CD8-positive, alpha-beta memory T cell (primary cell): Measurements from ENCODE around the gene CST9. TPM values are rescaled to one million over a fixed set of nuclear protein-coding genes. Genes with fewer than 3 reads are reported as not detected.

ENCODE experiments used
- CTCF ChIA-PET: fragments of 350-600 bp; sonication (Branson Sonifier 250); formaldehyde crosslinking; loops from one replicate; lab custom pipeline; 2021; ENCODE audit warnings: antibody characterized with exemption; lab: Charles Lee
- POLR2A ChIA-PET: fragments of 350-600 bp; sonication (Branson Sonifier 250); formaldehyde crosslinking; loops from one replicate; lab custom pipeline; 2021; ENCODE audit warnings: antibody characterized with exemption; lab: Charles Lee
- DNase-seq, 5 donors: peaks; one replicate each; pipeline versions ENCODE4 v3.0.0 to v3.0.0-alpha.2; 2020 to 2022; ENCODE audit warnings: mixed read lengths in 1 of 5
- H3K27ac ChIP-seq: one replicate; pipeline ENCODE4 v1.7.0; 2013; ENCODE audit warnings: low read depth, mild to moderate bottlenecking, low read length, moderate library complexity
- H3K27me3 ChIP-seq: 2 replicates; pipeline ENCODE4 v1.7.0; 2013; ENCODE audit warnings: low read length, mild to moderate bottlenecking; ENCODE audit not compliant: insufficient read depth, poor library complexity, severe bottlenecking
- H3K36me3 ChIP-seq: 2 replicates; pipeline ENCODE4 v1.7.0; 2013; ENCODE audit warnings: mild to moderate bottlenecking, low read length, moderate library complexity; ENCODE audit not compliant: insufficient read depth
- H3K4me1 ChIP-seq: 2 replicates; pipeline ENCODE4 v1.7.0; 2013; ENCODE audit warnings: mild to moderate bottlenecking, low read length, moderate library complexity; ENCODE audit not compliant: insufficient read depth
- H3K4me3 ChIP-seq: 2 replicates; pipeline ENCODE4 v1.7.0; 2013; ENCODE audit warnings: mild to moderate bottlenecking, low read length
- H3K9me3 ChIP-seq: 2 replicates; pipeline ENCODE4 v1.7.0; 2013; ENCODE audit warnings: mild to moderate bottlenecking, low read length
- H3K27ac Mint-ChIP-seq, 8 donors: one replicate each; pipeline ENCODE4 v1.8.0; 2020 to 2021; ENCODE audit warnings: mixed read lengths in 8 of 8, mild to moderate bottlenecking in 6 of 8, inconsistent platforms in 3 of 8, moderate library complexity in 3 of 8
- H3K27me3 Mint-ChIP-seq, 2 donors: one replicate each; pipeline ENCODE4 v1.8.0; 2020 to 2021; ENCODE audit warnings: mixed read lengths in 2 of 2, mild to moderate bottlenecking in 1 of 2, moderate library complexity in 1 of 2
- H3K36me3 Mint-ChIP-seq, 3 donors: one replicate each; pipeline ENCODE4 v1.8.0; 2020 to 2021; ENCODE audit warnings: mixed read lengths in 3 of 3, inconsistent platforms in 1 of 3, mild to moderate bottlenecking in 1 of 3
- H3K4me1 Mint-ChIP-seq, 3 donors: one replicate each; pipeline ENCODE4 v1.8.0; 2020 to 2021; ENCODE audit warnings: mixed read lengths in 3 of 3, inconsistent platforms in 1 of 3, mild to moderate bottlenecking in 1 of 3
- H3K4me3 Mint-ChIP-seq, 7 donors: one replicate each; pipeline ENCODE4 v1.8.0; 2020 to 2021; ENCODE audit warnings: mixed read lengths in 7 of 7, mild to moderate bottlenecking in 6 of 7, moderate library complexity in 4 of 7, inconsistent platforms in 2 of 7
- H3K9me3 Mint-ChIP-seq, 5 donors: one replicate each; pipeline ENCODE4 v1.8.0; 2020 to 2022; ENCODE audit warnings: mixed read lengths in 5 of 5, mild to moderate bottlenecking in 3 of 5, moderate library complexity in 2 of 5, inconsistent platforms in 1 of 5
- polyA plus RNA-seq: library from polyadenylated mRNA; unstranded; fragments of 300-500 nt; fragmentation: Illumina TruSeq; gene quantifications from one replicate; pipeline ENCODE4 v1.2.3, GENCODE V29; 2021
- total RNA-seq, 2 experiments: library from RNA; stranded (reverse); gene quantifications; one replicate each; pipeline ENCODE4 v1.2.3, GENCODE V29; 2021

CST9 gene
- total and polyA plus RNA-seq, 3 experiments from 2014 or later, result not detected

DNA sequence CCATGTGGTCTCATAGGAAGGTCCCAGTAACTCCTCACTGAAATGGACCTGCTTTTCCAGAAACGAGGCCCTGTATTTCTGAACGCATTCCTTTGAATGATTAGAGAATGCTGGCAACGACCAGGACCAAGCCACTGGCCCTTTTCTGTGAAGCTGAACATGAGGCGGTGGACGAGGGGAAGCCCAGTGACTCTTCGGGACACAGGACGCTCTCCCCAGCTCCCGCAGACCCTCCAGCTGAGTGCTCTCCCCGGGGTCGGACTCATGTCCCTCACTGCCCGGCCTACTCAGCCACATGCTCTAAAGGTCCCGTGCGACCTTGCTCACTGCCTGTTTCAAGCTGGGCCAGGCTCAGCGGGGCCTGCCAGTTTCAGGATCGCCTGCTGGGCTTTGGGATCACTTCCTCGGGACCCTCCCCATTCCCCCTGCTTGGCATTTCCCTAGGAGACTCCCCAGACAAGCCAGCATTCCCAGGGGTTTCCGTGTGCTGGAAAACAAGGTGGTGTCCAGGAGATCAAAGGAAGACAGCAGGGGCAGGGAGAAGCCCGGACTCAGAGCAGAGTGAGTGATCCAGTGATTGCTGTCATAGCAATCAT lies 2.6 kb upstream of the CST9 start:
- CTCF ChIA-PET, result interaction anchor here (0.7 to 2.2 kb wide), 2 partner anchors 165 to 168 kb away, joined by 3 to 5 read pairs; partner anchors contain the start of gene CSTL1

DNA sequence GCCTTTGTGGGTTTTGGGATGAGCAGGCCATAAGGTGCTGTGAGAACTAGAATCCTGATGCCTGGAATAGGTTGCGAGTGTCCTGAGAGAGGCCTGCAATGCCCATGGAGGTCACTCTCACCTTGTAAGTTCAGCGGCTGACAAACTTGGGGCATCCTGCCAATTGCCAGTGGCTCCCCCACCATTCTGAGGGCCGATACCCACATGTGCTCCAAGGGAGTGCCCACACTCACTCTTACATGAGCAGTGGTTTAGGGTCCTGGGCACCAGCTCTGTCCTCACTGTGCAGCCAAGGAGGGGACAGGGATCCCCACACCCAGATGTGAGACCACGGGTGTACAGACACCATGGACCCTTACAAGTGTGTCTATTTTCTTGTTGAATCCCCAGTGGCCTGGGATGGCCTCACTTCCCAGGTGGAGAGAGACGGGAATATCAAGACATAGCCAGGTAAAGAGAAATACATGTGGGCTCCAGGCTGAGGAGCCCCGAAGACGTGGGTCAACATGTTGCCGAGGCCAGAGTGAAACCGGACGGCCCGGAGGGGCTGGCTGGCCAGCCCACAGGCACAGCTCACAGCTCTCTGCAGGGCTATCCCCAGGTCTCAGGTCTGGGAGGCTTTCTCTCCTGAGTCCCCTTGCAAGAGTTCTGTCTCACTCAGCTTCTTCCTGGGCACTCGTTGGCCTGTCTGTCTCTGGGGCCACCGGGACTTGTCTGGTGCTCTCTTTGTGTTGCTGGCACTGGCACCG lies 2.0 kb upstream of the CST9 start:
- Mint-ChIP-seq H3K36me3 (no peaks in the 10 kb centered on the region), H3K27ac (peak overlapping the region in 1 of 8 donors; percentile 21), H3K9me3 (no peaks in the 10 kb centered on the region), H3K27me3 (peaks cover 4 to 7% of the 10 kb centered on the region in 2 donors), H3K4me1 (peaks cover 0 to 5% (median 4%) of the 10 kb centered on the region in 3 donors), H3K4me3 (no peak overlapping the region)
- Histone ChIP-seq H3K36me3 (no peaks in the 10 kb centered on the region), H3K4me1 (no peaks in the 10 kb centered on the region), H3K27me3 (no peaks in the 10 kb centered on the region), H3K4me3 (no peak overlapping the region), H3K9me3 (no peaks in the 10 kb centered on the region), H3K27ac (no peak overlapping the region)
- DNase-seq, result no peak
- CTCF ChIA-PET, result interaction anchor here (0.7 to 1.8 kb wide), 3 partner anchors 10 to 168 kb away, joined by 3 to 22 read pairs (median 4); partner anchors contain the start of gene CSTL1
- POLR2A ChIA-PET, result no interaction called here

More for the DNA sequence above, 2.6 kb upstream of the CST9 start:
- H3K27ac ChIP-seq, result no peak overlapping the region
- POLR2A ChIA-PET, result no interaction called here
- DNase-seq, result no peak
- Mint-ChIP-seq H3K27ac (peak overlapping the region in 1 of 8 donors; percentile 14), H3K27me3 (peaks cover 4 to 5% of the 10 kb centered on the region in 2 donors), H3K4me1 (peaks cover 0 to 5% (median 4%) of the 10 kb centered on the region in 3 donors), H3K9me3 (no peaks in the 10 kb centered on the region), H3K4me3 (no peak overlapping the region), H3K36me3 (no peaks in the 10 kb centered on the region)
- no peaks in the 10 kb centered on the region for H3K36me3 ChIP-seq
- no peaks in the 10 kb centered on the region for H3K4me1 ChIP-seq
- no peak overlapping the region for H3K4me3 ChIP-seq
- no peaks in the 10 kb centered on the region for H3K9me3 ChIP-seq
- no peaks in the 10 kb centered on the region for H3K27me3 ChIP-seq

DNA sequence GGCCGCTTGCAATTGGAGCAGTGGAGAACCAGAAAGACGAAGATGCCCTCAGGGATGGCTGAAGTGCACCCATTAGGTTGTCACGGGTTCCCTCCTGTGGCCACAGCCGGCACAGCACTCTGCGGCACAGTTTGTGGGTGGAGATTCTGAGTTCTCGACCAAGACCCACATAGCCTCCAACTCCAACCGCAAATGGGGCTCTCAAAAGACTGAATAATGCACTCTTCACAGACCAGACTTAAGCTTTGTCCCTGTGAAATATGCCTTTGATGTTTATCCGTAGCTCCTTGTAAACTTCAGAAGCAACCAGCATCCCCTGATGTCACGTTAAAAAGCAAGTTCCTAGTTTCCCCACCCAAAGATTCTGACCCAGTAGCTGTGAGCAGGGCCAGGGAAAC lies 934 bp upstream of the CST9 start:
- ChIA-PET CTCF (interaction anchor here (1.0 to 1.8 kb wide), 4 partner anchors 9 to 257 kb away, joined by 3 to 22 read pairs (median 4); no protein-coding TSS in a partner anchor), POLR2A (no interaction called here)
- no peaks in the 10 kb centered on the region for H3K9me3 ChIP-seq
- Mint-ChIP-seq H3K27ac (peak overlapping the region in 1 of 8 donors; percentile 64), H3K9me3 (no peaks in the 10 kb centered on the region), H3K4me3 (no peak overlapping the region), H3K36me3 (no peaks in the 10 kb centered on the region), H3K4me1 (peaks cover 0 to 5% (median 4%) of the 10 kb centered on the region in 3 donors), H3K27me3 (peaks cover 4 to 7% of the 10 kb centered on the region in 2 donors)
- H3K27me3 ChIP-seq, result no peaks in the 10 kb centered on the region
- no peaks in the 10 kb centered on the region for H3K4me1 ChIP-seq
- H3K4me3 ChIP-seq, result no peak overlapping the region
- no peaks in the 10 kb centered on the region for H3K36me3 ChIP-seq
- no peak overlapping the region for H3K27ac ChIP-seq
- DNase-seq, result peak; percentile 37 to 71 (median 44)

DNA sequence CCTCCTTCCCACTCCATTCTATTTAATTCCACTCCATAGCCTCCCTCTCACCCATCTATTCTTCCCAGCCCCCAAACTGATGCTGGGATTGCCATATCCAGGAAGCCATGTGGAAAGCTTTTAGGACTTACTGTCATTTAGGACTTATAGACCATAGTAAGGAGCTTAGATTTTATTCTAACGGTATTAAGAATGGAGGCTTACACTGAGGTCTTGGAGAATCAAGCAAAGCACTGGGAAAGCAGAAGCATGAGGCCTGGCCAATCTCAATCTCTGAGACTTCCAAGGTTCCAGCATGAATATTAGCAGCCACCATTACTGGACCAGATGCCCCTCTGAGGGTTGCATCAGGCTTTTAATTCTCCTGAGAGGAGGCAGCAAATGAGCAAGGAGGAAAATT lies 1.4 kb downstream of the CST9 start:
- H3K36me3 ChIP-seq, result no peaks in the 10 kb centered on the region
- no peak for DNase-seq
- no peak overlapping the region for H3K4me3 ChIP-seq
- no peak overlapping the region for H3K27ac ChIP-seq
- H3K4me3 Mint-ChIP-seq, result no peak overlapping the region
- H3K4me1 ChIP-seq, result no peaks in the 10 kb centered on the region
- no peaks in the 10 kb centered on the region for H3K9me3 ChIP-seq
- H3K27me3 ChIP-seq, result no peaks in the 10 kb centered on the region
- CTCF ChIA-PET, result interaction anchor here (1.8 kb wide), 1 partner anchor 162 kb away, joined by 9 read pairs; no protein-coding TSS in a partner anchor
- H3K36me3 Mint-ChIP-seq, result no peaks in the 10 kb centered on the region
- H3K27ac Mint-ChIP-seq, result no peak overlapping the region
- H3K9me3 Mint-ChIP-seq, result no peaks in the 10 kb centered on the region
- peaks cover 4 to 7% of the 10 kb centered on the region in 2 donors for H3K27me3 Mint-ChIP-seq
- peaks cover 0 to 5% (median 4%) of the 10 kb centered on the region in 3 donors for H3K4me1 Mint-ChIP-seq
- POLR2A ChIA-PET, result no interaction called here

DNA sequence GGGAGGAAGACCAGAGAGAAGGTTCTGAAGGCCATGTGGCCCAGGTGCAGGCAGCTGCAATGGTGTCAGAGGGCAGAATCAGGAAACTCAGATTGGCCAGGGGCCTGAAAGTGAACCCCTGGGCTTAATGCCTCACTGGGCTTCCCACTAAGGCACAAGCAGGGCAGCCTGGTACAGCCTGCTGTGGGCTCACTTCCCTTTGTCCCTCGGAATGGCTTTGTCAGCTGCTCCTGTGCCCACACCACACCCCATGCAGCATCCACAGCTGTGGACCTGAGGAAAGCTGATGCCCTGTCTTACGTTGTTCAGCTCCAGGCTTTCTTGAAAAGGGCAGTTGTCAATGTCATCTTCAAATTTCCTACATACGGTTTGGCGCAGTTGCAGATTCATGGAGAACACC lies 2.4 kb downstream of the CST9 start:
- no peaks in the 10 kb centered on the region for H3K27me3 ChIP-seq
- H3K36me3 ChIP-seq, result no peaks in the 10 kb centered on the region
- peaks cover 4 to 7% of the 10 kb centered on the region in 2 donors for H3K27me3 Mint-ChIP-seq
- ChIA-PET CTCF (interaction anchor here (1.8 kb wide), 1 partner anchor 161 kb away, joined by 9 read pairs; no protein-coding TSS in a partner anchor), POLR2A (no interaction called here)
- no peak overlapping the region for H3K4me3 Mint-ChIP-seq
- H3K9me3 Mint-ChIP-seq, result no peaks in the 10 kb centered on the region
- no peaks in the 10 kb centered on the region for H3K4me1 ChIP-seq
- DNase-seq, result no peak
- H3K27ac Mint-ChIP-seq, result no peak overlapping the region
- no peak overlapping the region for H3K27ac ChIP-seq
- H3K4me1 Mint-ChIP-seq, result peaks cover 0 to 5% (median 4%) of the 10 kb centered on the region in 3 donors
- H3K36me3 Mint-ChIP-seq, result no peaks in the 10 kb centered on the region
- no peak overlapping the region for H3K4me3 ChIP-seq
- no peaks in the 10 kb centered on the region for H3K9me3 ChIP-seq

DNA sequence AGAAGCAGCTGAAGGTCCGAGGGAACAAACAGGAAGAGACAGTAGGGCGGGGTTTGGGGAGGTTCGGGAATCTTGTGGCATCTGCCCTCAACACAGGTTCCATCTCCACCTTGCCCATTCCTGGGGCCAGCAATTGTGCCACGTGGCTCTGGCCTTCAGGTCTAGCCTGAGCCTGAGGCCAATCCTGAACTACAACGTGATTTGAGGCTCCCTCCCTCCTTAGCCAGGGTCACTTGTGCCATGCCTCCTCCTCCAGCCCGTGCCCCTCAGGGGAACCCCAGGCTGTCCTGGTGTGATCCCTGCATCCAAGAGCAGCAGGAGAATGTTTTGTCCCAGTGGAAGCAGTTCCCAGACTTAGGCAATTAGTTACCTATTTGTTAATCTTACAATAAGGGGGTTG lies 3.0 kb downstream of the CST9 start:
- no peak overlapping the region for H3K4me3 Mint-ChIP-seq
- H3K36me3 ChIP-seq, result no peaks in the 10 kb centered on the region
- H3K9me3 ChIP-seq, result no peaks in the 10 kb centered on the region
- H3K36me3 Mint-ChIP-seq, result no peaks in the 10 kb centered on the region
- no peak overlapping the region for H3K4me3 ChIP-seq
- H3K27me3 ChIP-seq, result no peaks in the 10 kb centered on the region
- ChIA-PET CTCF (interaction anchor here (1.8 kb wide), 1 partner anchor 161 kb away, joined by 9 read pairs; no protein-coding TSS in a partner anchor), POLR2A (no interaction called here)
- peaks cover 4 to 7% of the 10 kb centered on the region in 2 donors for H3K27me3 Mint-ChIP-seq
- H3K9me3 Mint-ChIP-seq, result no peaks in the 10 kb centered on the region
- DNase-seq, result no peak
- no peaks in the 10 kb centered on the region for H3K4me1 ChIP-seq
- H3K4me1 Mint-ChIP-seq, result peaks cover 0 to 5% (median 4%) of the 10 kb centered on the region in 3 donors
- no peak overlapping the region for H3K27ac Mint-ChIP-seq
- H3K27ac ChIP-seq, result no peak overlapping the region

DNA sequence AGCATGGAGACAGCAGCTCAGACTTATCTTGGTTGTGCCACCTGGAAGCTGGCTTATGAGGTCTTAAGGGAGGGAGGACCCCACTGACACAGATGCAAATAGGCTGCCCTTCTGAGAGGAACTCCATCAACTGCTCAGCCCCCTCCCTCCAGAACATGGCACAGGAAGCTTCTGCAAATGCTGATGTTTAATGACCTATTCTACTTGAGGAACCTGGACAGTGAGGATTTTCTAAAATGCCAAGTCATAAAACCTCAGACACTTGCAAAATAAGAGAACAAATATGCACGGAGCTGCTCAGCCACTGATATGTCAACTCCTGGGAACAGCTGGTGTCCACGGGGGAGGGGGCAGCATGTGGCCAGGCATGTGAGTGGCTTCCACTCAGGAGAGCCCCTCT lies 3.5 kb downstream of the CST9 start:
- CTCF ChIA-PET, result no interaction called here
- H3K4me3 ChIP-seq, result no peak overlapping the region
- Mint-ChIP-seq H3K27ac (no peak overlapping the region), H3K27me3 (peaks cover 4 to 7% of the 10 kb centered on the region in 2 donors), H3K9me3 (no peaks in the 10 kb centered on the region), H3K4me3 (no peak overlapping the region), H3K4me1 (peaks cover 0 to 5% (median 4%) of the 10 kb centered on the region in 3 donors), H3K36me3 (no peaks in the 10 kb centered on the region)
- POLR2A ChIA-PET, result no interaction called here
- no peak overlapping the region for H3K27ac ChIP-seq
- no peaks in the 10 kb centered on the region for H3K36me3 ChIP-seq
- no peaks in the 10 kb centered on the region for H3K27me3 ChIP-seq
- DNase-seq, result no peak
- no peaks in the 10 kb centered on the region for H3K4me1 ChIP-seq
- H3K9me3 ChIP-seq, result no peaks in the 10 kb centered on the region

DNA sequence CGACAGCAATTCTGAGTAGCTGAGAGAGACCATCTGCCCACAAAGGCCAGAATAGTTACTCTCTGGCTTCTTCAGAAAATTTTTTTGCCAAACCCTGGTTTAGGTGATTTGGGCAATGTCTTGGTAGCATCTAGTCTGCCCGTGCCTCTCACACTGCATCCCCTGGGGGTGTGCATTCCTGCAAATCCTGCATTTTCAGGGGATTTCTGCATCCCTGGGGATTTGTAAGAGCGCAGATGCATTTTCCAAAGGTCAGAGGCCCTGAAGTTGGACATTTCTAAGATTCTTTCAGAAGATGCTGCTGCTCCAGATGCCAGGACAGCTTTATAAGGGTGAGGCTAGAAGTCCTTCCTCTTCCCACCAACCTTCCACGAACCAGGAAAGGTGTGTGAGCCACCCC lies 4.0 kb downstream of the CST9 start:
- H3K4me1 ChIP-seq, result no peaks in the 10 kb centered on the region
- no peaks in the 10 kb centered on the region for H3K9me3 Mint-ChIP-seq
- no peaks in the 10 kb centered on the region for H3K27me3 ChIP-seq
- DNase-seq, result no peak
- H3K4me3 Mint-ChIP-seq, result no peak overlapping the region
- H3K9me3 ChIP-seq, result no peaks in the 10 kb centered on the region
- H3K27ac ChIP-seq, result no peak overlapping the region
- no peaks in the 10 kb centered on the region for H3K36me3 Mint-ChIP-seq
- ChIA-PET CTCF (interaction anchor here (1.1 kb wide), 1 partner anchor 160 kb away, joined by 4 read pairs; no protein-coding TSS in a partner anchor), POLR2A (no interaction called here)
- H3K36me3 ChIP-seq, result no peaks in the 10 kb centered on the region
- H3K4me1 Mint-ChIP-seq, result peaks cover 0 to 3% (median 3%) of the 10 kb centered on the region in 3 donors
- no peak overlapping the region for H3K4me3 ChIP-seq
- peaks cover 4 to 7% of the 10 kb centered on the region in 2 donors for H3K27me3 Mint-ChIP-seq
- no peak overlapping the region for H3K27ac Mint-ChIP-seq
